Stimulated activated CD4-positive, alpha-beta T cell treated with anti-CD3 and anti-CD28 coated beads, Interleukin-4, amount 100 ng/mL, for 4 hours (primary cell): Measurements from ENCODE around the gene RBM47.
"Not testable (repeated sequence)": the region's sequence is repeated elsewhere in the genome, so short reads cannot be mapped to it uniquely, and the experiment has no call there.

ENCODE experiments used
- DNase-seq, 2 experiments: peaks; one replicate each; pipeline ENCODE4 v3.0.0-alpha.2; 2020

The RBM47 gene

DNA sequence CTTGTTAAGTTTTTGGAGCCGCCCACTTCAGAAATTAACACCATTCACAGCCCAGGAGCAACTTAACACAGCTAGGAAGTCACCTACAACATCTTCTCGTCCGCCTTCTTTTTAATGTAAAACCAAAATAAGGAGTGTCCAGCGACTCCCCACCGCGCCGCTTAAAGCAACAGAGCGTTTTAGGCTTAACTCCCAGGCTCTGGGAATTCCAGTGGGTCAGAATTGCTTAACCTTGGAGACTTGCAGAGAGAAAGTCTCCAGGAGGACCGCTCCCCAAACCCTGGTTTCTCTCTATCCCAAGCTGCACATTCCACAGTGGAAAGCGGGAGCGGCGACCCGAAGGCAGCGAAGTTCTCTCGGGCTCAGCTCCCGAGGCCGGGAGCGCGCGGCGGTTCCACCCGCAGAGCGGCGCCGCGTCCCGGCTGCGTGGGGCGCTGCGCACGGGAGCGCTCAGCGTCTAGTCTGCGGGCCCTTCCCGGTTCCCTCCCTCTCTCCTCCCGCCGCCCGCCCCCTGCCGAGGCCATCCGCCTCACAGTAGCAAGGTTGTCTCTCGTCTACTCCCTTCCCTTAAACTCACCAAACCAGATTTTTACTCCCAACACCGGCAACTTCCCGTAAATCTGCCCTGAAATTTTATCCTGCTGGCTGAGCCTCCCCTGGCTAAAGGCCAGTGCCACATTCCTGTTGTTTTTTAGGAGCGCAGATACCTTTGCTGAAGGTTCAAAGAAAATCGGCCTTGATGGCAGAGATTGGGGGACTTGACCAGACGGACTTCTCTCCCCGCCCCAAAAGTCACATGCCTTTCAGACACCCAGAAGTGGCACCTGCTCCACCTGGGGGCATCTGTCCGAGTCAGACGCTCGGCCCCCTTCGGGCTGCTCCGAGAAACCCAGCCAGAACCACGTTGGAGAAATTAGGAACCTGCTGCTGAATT is at the start of gene RBM47:
TSS of gene RBM47 (minus strand) at position 464 of the 934 bp plus-strand sequence. CDS start 190,971 bp downstream, outside the sequence.
- DNase-seq, result peak; percentile 25 to 41

DNA sequence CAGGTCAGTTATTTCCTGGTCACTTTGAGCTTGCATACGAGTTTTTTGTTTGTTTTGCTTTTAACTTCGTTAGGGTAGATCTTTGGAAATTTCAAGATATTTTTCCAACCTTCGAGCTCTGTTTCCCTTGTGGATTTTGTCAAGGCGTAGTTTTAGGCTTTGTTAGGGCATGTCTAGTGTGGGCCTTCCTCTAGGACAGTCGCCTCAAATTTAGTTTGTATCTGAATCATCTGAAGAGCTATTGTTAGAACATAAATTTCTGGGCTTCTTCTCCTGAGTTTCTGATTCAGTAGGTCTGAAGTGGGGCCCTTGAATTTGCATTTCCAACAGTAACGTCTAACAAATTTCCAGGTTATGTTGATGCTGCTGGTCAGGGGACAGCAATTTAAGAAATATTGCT is 48.8 kb upstream of the RBM47 start:
- DNase-seq, result no peak

DNA sequence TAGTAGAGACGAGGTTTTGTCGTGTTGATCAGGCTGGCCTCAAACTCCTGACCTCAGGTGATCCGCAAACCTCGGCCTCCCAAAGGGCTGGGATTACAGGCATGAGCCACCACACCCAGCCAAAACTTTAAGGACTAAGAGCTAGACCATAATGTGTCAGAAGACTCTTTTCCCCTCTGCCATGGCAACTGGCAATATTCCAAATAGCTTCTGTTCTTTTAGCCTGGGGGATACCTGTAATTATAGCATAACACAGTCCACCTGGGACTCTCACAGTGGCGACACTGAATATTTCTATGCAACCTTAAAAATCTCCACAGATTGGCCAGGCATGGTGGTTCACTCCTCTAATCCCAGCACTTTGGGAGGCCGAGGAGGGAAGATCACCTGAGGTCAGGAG is 45.5 kb upstream of the RBM47 start:
- no peak for DNase-seq

DNA sequence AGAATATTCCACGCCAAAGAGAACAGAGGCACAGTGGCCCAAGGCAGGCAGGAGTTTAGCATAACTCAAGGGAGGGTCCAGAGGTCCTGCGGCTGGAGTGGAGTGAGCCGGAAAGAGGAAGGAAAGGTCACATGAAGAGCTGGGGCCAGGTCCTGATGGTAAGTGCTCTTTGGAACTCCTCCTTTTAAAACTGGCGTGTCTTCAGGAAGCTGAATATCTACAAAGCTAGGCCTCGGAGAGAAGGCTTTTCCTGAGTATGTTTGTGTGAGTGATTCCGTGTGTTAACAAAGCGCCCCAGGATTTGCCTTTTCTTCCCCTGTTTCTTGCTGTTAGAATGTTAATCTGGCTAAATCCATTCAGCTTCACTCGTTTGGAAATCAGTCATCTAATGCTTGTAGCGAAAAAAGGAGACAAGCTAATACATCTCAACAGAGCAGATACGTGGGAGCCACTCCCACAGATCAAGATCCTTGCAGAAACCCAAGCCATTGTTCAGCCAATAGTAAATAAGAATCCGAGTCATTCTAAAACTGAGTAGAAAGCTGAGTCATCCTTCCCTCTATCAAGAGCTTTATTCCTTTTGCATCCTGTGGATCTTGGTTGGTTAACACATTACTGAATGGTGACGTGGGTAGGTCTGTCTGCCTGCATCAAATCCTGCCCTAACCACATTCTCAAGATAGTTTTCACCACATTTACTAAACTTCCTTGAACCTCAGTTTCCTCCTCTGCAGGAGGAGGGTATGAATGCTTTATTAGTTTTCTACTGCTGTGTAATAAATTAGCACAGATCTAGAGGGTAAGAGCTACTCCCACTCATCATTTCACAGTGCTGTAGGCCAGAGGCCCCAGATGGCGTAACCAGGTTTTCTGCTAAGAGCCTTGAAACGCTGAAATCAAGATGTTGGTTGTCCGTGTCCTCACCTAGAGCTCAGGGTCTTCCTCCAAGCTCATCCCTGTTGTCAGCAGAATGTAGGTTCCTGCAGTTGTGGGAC is 43.2 kb upstream of the RBM47 start:
- DNase-seq, result peak; percentile 17 to 41

DNA sequence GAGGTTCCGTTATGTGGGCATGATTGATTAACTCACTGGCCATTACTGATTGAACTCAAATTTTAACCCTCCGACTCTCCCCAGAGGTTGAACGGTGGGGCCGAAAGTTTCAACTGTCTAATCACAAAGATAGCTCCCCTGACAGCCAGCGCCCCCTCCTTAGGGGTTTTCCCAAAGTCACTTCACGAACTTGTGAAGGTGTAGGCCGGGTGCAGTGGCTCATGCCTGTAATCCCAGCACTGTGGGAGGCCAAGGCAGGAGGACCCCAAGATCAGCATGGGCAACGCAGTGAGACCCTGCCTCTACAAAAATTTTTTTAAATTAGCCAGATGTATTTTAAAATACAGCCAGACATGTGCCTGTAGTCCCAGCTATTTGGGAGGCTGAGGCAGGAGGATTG is 39.8 kb upstream of the RBM47 start:
- DNase-seq, result peak in 1 of 2 experiments; percentile 6

DNA sequence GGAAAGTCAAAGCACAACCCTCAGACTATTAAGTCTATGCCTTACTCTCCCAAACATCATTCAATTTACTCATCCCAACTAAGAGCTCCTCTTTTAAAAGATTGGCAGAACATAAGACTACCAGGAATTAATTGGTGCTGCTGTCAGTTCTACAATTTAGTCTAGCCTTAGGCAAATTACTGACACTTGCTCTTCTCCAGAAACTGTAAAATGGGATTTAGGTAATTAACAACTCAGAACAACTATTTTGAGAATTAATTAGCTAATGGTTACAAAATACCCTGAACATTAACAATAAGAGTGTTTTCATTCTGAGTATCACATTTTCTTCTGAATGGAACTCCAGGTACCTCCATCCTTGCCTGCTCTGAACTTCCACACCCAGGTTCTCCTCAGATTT is 36.2 kb upstream of the RBM47 start:
- DNase-seq, result no peak

DNA sequence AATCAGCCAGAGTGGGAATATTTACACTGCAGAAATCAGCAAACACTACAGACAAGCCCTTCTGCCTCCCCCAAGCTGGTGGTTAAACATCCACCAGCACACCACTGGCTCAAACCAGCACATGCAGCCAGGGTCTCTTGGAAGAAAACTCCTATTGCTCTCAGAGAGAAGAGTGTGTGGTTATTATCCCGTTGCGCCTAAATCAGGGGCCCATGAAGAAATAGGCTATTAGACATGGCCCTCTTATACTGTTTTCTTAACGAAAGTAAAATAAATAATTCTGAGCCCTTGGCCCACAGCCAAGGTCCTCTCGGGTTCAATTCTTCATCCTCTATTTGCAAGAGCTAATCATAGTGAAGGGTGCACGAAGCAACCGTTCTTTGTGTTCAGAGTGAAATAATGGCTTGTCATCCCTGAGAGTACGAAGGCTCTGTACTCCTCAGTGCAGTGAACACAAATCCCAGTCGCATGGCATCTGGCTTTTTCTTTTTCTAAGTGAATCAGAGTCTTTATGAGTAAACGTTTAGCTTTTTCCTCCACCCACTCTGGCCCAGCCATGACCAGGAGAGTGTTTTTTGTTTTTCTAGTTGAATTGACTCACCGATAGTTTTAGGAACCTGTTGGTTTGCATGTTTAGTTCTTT is 33.4 kb upstream of the RBM47 start:
- DNase-seq, result no peak

DNA sequence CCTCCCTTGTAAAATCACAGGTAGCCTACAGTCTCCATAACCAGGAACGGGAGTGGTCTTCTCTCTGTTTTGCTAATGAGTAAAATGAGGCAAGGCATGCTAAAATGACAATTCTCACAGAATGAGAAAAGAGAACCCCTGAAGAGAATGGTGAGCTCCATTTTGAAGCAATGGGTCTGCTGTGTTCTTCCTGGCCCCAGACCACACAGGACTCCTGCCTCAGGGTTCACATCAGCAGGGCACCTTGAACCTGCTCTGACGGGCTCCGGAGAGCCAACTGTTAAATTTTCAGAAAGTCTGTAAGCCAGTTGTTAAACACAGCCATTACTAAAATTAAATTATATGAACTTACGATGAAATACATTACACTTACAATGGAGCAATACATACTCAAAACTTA is 32.1 kb upstream of the RBM47 start:
- no peak for DNase-seq

DNA sequence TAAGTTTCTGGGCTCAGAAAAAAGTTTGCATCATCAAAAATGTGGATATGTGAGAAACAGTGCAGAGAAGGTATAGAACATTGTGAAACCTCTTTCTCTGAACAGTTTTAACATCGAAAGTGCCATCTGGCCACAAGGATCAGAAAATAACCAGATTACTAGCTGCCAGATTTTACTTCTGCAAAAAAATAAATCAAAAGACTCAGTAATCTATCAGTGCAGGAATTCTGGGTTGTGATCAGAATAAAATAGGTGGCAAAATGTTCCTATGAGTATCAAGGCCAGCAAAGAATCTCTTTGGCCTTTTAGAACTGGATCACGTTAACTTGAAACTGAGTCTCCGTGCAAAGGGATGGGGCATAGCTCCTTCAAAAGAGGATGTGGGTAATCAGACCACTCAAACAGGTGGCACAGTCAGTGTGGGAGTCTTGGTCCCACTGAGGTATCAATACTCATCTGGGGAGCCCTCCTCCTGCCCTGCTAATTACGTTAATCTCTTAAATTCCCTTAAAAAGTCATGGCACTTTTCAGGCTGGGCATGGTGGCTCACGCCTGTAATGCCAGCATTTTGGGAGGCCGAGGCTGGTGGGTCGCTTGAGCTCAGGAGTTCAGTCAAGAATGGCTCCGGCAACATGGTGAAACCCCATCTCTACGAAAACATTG is 26.7 kb upstream of the RBM47 start:
- DNase-seq, result no peak

DNA sequence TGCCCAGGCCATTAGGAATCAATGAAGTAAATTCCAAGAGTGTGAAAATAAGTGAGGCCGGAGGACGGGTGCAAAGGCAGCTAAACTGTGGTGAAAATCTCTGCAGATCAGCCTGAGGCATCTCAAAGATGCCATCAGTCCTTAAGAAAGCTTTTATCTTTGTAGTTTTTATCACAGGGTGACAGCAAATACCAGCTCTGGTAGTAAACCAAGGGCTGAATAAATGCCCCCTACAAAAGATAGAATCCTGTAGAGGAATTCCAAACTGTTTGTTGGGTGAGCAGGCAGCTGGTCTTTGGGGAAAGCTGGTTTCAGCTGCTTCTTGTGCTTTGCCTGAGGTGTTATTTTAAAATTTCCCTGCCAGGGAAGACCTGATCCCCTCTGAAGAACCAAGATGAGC is 21.6 kb upstream of the RBM47 start:
- DNase-seq, result no peak

DNA sequence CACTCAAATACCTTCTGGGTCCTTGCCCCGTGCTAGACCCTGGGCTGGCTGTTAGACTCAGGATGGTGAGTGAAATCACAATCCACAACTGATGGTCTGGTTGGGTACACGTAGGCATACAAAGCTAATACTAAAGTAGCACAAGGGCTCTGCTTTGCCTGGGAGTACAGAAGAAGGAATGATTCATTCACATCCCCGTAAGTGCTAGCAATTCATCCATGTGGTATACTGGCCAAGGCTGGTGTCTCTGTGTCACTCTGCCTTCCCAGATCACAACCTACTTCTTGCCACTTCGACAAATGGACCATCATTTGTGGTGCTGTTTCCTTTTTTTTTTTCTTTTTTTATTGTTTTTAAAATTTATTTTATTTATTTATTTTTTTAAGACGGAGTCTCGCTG is 19.7 kb upstream of the RBM47 start:
- no peak for DNase-seq

DNA sequence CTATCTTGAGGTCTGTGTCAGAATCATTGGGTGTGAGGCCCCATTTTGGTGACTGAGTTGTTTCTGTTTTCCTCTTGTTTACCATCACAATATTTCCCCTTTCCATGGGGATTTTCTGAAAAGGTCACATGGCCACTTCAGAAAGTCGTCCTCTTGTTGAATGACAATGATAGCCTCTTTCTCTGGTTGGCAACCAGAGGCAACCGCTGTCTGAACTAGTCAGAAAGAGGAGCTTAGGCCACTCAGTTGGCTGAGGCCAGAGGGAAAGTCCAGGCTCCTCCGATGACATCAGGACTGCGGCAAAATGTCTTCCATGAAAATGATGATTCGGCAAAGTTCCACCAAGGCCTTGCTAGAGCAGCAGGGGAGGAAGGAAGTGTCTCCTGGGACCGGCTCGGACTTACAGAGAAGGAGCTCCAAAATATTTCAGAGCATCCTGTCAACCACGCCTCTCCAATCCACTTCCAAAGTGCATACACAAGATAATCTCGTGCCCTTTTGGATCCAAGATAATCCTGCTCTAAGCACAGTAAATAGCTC is 19.1 kb upstream of the RBM47 start:
- DNase-seq, result no peak

DNA sequence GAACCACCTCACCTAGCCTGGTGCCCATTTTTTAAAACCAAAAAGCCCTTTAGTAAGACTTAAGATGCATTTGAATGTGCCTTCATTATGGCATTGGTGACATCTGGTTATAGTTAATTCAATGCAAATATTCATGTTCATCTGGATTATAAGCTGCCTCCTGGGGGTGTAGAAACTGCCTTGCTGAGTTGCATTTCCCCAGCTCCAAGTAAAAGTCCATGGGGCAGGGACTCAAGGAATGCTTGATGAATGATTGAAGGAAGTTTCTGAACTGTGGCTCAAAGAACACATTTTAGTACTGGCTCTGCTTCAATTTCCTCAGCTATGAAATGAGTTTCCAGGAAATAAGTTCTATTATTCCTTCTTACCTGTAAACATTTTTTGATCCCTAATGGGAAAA is 18.5 kb upstream of the RBM47 start:
- DNase-seq, result no peak

GRCh38 chr4:40645586-40645985 is 15.9 kb upstream of the RBM47 start:
- DNase-seq, result no peak

GRCh38 chr4:40632080-40632479 is 2.4 kb upstream of the RBM47 start:
- DNase-seq, result no peak

DNA sequence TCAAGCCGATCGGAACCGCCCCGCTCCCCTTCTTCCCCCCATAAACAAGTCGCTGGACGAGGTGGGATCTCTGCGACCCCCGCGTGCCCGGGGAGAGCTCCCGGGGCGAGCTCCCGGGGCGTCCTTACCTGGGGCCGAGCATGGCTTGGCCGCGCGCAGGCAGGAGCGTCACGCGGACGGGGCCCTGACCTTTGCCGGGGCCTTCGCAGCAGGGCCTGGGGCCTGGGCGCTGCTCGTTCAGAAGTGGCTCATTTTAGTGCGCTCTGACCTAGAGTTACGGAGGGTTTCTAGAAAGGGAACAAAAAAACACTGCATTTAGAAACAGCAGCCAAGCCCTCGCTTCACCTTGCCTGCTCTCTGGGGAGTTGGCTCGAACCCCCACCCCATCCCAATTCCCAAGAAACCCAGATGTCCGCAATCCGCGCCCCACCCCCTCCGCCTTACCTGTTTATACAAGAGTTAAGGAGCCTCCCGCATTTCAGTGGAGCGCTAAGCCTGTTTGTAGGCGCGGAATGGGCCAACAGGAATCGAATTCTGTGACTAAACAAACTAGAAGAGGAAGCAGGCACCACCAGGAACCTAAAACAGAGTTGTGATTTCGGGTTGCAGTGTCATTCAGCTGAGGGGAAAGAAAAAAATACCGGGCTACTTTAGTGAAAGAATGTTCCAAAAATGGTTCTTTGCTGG is 814 bp upstream of the RBM47 start:
- DNase-seq, result no peak

- no peak for DNase-seq
Measured at GRCh38 chr4:40628888-40629287, 776 bp downstream of the RBM47 start.

GRCh38 chr4:40628407-40628806 is 1.3 kb downstream of the RBM47 start:
- DNase-seq, result not testable (repeated sequence)

- DNase-seq, result no peak
Measured at GRCh38 chr4:40627540-40627939, 2.1 kb downstream of the RBM47 start.

DNA sequence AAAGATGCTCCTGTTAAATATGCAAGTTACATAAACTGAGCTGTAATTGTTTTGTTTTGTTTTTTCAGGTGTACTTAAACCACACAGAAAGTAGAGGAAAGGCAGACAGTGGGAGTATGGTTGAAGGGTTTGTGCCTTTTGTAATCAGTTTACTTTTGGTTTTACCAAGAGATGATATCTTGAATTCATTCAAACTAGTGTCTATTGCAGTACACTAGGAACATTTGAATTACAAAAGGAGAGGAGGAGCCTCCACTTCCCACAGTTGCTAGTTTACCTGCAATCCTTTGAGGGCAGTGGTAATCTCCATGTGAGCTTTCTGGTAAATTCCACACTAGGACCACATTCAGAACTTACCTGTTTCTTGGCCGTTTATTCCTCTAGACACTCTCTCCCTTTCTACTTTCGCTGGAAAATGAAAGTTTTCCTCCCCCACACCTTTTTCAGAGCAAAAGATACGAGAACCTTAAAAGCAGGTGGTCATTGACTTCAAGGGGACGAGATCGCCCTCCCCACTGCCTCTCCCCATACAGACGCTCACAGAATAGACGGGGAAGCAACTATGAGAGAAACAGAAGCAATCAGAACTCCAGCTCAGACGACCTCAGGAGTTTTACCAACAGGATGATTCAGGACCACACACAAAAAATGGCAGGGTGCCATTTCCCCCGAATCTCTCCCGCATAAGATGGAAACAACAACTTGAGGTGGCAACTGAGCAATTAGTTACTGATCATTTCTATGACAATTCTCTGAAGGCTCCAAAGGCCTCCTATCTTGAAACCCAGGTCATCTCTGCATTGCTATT is 3.3 kb downstream of the RBM47 start:
- no peak for DNase-seq

DNA sequence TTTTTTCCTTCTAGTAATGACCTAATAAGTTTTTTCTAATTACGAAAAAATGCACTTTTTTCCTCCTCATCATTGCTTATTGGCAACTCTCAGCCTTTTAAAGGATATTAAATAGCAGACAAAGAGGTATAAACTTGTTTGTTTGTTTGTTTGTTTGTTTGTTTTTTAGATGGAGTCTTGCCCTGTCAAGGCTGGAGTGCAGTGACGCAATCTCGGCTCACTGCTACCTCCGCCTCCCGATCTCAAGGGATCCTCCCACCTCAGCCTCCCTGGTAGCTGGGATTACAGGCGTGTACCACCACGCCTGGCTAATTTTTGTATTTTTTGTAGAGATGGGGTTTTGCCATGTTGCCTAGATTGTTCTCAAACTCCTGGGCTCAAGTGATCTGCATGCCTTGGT is 6.0 kb downstream of the RBM47 start:
- no peak for DNase-seq
